H1 (cell line): ENCODE results near the gene FRMPD4. TPM values are rescaled to one million over a fixed set of nuclear protein-coding genes. Genes with fewer than 3 reads are reported as not detected.

Source experiments
- ASH2L ChIP-seq: fragments of 200-600, 300-600 bp; sonication (generic); IDR thresholded peaks from one replicate; pipeline ENCODE4 v1.7.1; 2017; ENCODE audit warnings: low read length
- CHD7 ChIP-seq: fragments of 300-600 bp; sonication (generic); IDR thresholded peaks from 2 replicates; pipeline ENCODE4 v1.7.1; 2012; ENCODE audit warnings: low read length, moderate library complexity, mild to moderate bottlenecking, inconsistent platforms; ENCODE audit not compliant: insufficient replicate concordance
- NANOG ChIP-seq: IDR thresholded peaks from 2 replicates; pipeline ENCODE4 v1.6.1; 2011; ENCODE audit warnings: low read length, low read depth, mild to moderate bottlenecking, inconsistent platforms; ENCODE audit not compliant: insufficient read depth, poor library complexity, severe bottlenecking
- POU5F1 ChIP-seq: IDR thresholded peaks from 2 replicates; pipeline ENCODE4 v1.6.1; 2011; ENCODE audit warnings: low read depth, mild to moderate bottlenecking, low read length, moderate library complexity
- polyA plus RNA-seq, 7 experiments: library from polyadenylated mRNA; depleted of rRNA in 3 of 7; stranded (reverse) in 5 of 7; unstranded in 2 of 7; fragments of >200 nt in 5 of 7; fragments of 200-250 nt in 2 of 7; gene quantifications; 1 replicate in 5 of 7; 2 replicates in 1 of 7; 4 replicates in 1 of 7; pipeline versions ENCODE4 v1.2.1 to v1.2.3, GENCODE V29; 2011 to 2013; ENCODE audit warnings: missing spikeins in 2 of 7, mixed read lengths in 2 of 7
- total RNA-seq: library from RNA; stranded (reverse); fragmentation: NEBNext Ultra II Directional; extraction: Animal tissue kit (Norgen Biotek cat#: 25700); gene quantifications from 2 replicates; pipeline ENCODE4 v1.2.1, GENCODE V29; 2021
- TF ChIP-seq, protein P1 (sequence below): IDR thresholded peaks from 2 replicates; pipeline ENCODE4 v1.6.1; 2012; ENCODE audit warnings: inconsistent platforms
- TF ChIP-seq, protein P2 (sequence below): IDR thresholded peaks from 2 replicates; pipeline ENCODE4 v1.6.1; 2012; ENCODE audit warnings: low read length, inconsistent platforms

FRMPD4 gene
- total and polyA plus RNA-seq, 2 of the 8 experiments (the other 6 are each of a cell fraction or from before 2014, with no cell fraction given) = 0.02 to 0.37 TPM

DNA sequence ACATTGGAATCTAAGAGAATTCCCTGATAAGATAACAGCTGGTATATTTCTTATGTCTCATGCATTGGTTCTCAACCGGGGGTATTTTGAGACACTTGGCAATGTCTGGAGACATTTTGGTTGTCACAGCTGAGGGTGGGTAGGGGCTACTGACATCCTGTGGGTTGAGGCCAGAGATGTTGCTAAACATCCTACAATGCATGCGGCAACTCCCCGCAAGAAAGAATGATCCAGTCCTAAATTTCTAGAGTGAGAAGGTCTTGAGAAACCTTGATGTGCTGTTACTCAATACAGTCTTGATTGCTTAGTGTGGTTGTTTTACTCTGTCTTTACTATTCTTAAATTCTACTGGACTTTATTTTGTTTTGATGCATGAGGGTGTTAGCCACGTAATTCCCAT, 287.2 kb downstream of the FRMPD4 start (continued):
- no peak for TF ChIP-seq CHD7
- no peak for TF ChIP-seq ASH2L
- TF ChIP-seq, protein P1, sequence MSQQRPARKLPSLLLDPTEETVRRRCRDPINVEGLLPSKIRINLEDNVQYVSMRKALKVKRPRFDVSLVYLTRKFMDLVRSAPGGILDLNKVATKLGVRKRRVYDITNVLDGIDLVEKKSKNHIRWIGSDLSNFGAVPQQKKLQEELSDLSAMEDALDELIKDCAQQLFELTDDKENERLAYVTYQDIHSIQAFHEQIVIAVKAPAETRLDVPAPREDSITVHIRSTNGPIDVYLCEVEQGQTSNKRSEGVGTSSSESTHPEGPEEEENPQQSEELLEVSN = no peak
- TF ChIP-seq, protein P2, sequence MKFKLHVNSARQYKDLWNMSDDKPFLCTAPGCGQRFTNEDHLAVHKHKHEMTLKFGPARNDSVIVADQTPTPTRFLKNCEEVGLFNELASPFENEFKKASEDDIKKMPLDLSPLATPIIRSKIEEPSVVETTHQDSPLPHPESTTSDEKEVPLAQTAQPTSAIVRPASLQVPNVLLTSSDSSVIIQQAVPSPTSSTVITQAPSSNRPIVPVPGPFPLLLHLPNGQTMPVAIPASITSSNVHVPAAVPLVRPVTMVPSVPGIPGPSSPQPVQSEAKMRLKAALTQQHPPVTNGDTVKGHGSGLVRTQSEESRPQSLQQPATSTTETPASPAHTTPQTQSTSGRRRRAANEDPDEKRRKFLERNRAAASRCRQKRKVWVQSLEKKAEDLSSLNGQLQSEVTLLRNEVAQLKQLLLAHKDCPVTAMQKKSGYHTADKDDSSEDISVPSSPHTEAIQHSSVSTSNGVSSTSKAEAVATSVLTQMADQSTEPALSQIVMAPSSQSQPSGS = no peak
- TF ChIP-seq POU5F1 = no peak
- no peak for TF ChIP-seq NANOG
- TF ChIP-seq, all 59 proteins: peak for 0
